RPMI8226 (cell line): Measurements from ENCODE around the gene LOX.
A peak's percentile ranks its signal among the peaks of the same experiment; 100 is the strongest.

Source experiments
- DNase-seq: peaks from one replicate; pipeline ENCODE4 v3.0.0-alpha.2; 2015

The LOX gene, protein sequence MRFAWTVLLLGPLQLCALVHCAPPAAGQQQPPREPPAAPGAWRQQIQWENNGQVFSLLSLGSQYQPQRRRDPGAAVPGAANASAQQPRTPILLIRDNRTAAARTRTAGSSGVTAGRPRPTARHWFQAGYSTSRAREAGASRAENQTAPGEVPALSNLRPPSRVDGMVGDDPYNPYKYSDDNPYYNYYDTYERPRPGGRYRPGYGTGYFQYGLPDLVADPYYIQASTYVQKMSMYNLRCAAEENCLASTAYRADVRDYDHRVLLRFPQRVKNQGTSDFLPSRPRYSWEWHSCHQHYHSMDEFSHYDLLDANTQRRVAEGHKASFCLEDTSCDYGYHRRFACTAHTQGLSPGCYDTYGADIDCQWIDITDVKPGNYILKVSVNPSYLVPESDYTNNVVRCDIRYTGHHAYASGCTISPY

DNA sequence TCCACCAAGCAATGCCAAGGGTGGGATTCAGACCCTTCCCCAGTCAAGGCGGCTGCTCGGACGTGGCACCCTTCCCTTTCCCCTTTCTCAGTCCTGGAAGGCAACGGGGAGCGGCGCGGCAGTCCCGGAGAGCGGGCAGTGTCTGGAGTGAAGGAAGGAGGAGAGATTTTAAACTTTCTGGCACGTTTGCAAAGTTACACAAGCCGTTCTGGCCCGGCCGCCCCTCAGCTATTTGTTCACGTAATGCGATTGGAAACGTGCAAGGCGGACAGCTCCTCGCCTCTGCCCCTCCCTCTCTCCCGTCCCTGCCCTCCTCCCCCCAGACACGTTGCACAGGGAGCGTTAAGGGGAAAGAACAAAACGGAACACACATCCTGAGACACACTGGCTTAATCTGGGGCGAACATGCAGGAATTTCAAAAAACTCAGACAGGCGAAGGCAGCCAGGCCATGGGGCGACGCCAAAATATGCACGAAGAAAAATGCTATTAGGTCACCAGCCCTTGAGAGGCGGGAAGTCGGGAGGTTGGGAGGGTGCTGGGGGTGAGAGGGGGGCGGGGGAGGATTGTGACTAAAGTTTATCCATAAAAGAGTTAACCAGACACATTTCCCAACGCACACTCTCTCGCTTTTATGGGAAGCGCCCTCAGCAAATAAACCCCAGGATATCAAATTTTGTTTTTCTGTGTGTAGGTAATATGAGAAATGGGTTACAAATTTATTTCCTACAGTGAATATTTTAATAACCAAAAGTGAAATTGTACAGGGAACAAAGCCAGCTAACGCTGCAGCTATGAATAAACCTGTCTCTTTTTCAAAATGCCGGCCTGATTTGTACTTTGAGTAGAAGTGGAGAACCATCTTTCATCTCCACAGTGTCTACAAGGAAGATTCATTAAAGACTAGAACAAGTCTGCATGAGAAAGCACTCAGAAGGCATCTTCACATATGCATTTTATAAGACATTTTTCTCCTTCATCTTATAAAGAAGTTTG is at the start of gene LOX:
LOX (minus strand) TSS at position 144 of the 995 bp plus-strand sequence. CDS start 274 bp downstream, outside the sequence.
- no peak for DNase-seq

DNA sequence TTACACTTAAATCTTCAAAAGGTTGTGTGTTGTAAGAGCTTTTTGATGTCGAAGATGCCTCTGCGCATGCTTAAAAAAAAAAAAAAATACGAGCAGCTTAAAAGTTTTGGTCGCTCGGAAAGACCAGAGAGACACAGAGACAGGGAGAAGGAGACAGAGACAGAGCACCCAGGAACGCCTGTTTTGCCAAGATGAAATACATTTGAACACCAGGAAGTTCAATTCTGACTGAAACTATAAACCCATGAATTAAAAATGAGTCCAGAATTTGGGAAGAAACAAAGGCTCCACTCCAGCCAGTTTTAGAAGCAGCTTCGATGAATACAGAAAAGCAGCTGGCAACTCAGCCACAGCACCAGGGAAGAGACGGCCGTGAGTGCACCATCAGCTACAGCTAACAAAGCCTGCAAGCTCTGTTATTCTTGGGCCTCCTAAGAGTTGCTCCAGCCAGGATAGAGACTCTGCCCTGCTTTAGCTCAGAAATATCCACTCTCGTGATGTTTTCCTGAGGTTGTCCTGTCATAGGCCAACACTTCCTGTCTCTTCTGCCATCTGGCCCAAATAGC is 48.8 kb upstream of the LOX start:
- DNase-seq: no peak

DNA sequence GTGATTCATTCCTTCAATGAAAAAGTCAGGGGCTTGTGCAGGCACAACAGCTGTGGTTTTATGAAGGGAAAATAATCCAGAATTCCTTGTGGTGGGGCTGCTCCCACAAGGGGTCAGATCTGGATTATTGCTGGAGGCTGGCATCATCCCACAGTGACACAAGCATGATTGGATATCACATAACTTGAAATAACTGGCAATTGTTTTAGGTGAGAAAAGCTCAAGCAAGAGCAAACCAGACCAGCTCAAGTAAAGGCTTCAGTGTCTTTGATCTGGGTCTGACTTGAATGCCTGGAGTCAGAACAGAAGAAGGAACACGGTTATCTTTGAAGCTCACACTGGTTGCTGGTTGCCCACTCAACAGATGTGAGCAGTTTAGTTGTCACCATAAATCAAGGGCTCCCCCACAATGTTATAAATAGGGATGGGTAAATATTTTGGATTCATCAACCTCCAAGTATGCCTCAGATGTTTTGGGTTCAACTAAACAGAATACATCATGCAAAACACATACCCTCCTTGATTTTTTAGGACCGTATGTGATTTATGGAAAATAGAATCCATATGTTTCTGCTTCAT is 48.2 kb upstream of the LOX start:
- no peak for DNase-seq

DNA sequence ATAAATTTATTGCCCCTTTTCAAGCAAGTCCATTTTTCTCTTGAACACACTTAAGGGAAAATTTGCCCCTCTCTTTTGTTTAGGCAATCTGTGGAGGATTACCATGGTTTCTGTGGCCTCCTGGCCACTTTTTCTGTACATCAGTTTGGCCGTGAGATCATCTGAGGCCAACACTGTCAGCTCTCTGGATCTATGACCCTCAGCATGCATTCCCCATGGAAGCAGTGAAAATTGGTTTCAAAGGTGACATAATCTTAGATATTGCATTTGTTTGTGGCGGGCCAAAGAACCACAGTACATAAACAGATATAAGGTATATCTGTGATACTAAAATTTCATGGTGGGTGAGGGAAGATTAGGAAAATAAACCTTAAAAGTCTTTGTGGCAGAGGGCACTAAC is 46.7 kb upstream of the LOX start:
- no peak for DNase-seq

DNA sequence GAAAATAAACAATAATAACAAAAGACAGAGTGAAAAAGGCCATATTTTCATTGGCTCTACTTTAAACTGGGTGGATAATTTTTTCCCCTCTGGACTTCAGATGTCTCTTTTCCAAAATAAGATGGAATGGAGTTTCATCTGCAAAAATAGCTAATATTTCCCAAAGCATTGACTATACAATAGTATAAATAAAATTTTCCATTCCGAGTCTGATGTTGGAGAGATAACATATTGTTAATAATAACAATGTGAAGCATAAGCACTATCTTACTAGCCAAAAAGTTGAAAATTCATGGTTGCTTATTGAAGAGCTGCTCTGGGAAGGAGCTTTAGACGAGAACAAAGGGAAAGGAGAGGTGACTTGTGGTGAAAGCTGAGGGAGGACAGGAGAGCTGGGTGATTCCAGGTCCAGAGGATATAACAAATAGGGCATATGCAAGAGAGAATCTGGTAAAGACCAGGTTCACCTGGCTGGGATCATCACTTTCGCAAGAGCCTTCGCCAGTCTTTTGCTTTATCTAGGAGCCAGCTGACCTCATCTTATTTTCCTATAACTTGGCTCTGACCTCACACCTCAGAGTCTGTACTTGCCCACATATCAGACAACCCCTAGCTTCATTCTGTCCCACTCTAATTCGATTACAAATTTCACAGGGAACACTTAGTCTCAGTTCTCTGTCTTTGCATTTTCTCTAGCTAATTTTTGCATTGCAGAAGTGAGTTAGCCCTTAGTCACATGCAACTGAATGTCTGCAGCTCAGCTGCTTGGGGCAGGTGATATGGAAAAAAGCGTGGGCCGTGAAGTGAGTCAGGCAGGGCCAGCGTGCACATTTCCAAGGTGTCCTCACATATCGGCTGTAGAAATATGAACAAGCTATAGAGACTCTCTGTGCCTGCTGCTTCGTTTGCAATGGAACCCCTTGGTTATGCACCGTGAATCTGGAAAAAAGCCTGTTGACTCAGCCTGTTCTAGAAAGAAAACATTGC is 43.7 kb upstream of the LOX start:
- DNase-seq: no peak

DNA sequence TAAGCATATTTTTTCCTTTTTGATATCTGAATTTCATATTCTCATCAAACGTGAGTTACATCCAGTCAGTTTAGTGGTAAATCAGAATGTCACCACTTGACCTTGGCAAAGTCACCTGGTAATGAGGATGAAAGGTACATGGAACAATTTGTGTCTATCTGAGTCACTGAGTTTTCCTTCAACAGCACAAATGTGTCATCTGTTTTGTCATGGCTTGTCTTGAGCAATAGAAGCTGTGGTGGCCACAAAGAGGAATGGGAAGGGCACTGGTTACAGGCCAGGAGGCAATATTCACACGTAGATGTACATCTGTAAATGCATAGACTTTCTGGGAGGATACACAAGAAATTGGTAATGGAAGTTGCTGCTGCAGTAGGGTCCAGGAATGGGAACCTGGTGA is 42.9 kb upstream of the LOX start:
- no peak for DNase-seq

DNA sequence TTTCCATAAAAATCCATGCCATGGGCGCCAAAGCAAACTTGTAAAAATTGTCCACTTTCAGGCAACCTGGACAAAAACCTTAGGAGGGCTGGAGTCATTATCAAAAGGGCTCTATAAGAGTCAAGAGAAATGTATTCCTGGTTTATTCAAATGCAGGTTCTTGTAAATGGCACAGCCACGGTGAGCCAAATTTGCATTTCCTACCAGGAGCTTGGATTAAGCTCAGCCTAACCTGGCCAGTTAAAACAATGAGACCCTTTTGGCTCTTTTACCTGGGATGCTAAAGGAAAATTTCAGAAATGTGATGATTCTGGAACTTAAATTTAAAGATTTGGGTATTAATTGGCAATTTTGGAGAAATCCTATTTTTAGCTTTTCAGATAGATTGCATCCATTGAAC is 42.4 kb upstream of the LOX start:
- no peak for DNase-seq

DNA sequence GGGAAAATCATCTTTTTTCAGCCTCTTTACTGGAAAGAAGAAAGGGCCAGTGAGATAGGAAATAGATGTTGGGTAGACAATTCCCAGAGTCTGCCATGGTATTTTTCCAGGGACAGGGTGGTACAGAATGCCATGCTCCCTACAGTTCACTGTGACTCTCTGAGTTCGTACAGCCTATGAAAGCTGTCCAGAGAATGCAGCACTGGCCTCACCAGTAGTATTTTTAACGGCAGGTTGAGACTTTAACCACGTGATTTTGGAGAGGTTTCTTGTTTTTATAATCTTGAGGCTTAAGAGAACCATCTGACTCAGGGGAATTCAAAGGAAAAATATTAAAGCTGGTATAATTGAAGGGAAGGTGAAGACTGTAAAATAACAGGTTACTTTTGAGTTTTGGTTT is 41.1 kb upstream of the LOX start:
- DNase-seq: no peak

DNA sequence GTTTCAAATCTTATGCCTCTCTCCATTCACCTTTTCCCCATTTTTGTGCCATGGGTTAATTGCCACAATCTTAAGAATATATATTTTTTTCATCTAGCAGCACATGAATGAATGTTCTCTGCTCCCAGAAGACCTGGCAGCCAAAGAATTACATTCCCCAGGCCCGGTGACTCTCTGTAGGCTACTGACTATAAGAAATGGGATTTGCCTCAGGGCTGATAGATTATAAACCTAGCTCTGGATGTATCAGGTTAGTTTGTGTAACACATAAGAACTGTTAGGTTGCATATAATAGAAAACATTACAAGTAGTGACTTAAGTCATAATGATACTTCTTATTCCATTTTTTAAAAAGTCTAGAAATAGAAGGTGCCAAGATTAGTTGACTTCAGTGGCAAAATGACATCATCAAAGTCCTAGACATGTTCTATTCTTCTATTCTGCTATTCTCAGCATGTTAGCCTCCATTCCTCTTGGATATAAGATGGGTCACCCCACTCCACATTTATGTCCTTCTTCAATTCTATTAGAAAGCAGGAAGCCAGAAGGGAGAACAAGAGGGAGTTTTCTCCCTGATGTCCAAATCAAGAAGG is 40.4 kb upstream of the LOX start:
- no peak for DNase-seq

DNA sequence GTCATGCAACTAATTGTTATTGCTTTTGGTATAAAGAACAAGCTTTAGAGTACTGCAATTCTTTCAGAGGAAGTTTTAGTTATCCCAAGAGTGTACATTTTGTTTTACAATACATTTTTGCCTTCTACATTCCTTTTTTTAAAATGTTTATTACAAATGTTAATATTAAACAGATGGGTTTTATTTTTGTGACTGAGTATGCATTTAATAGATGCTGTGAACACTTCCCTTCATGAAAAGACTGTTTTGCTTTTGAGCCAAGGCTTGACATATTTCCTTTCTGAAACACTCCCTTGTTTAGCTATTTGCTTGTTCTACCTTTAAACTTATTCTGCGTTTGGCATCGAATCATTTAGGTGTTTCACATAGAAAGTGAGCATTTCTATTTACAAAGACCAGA is 36.4 kb upstream of the LOX start:
- DNase-seq: no peak

DNA sequence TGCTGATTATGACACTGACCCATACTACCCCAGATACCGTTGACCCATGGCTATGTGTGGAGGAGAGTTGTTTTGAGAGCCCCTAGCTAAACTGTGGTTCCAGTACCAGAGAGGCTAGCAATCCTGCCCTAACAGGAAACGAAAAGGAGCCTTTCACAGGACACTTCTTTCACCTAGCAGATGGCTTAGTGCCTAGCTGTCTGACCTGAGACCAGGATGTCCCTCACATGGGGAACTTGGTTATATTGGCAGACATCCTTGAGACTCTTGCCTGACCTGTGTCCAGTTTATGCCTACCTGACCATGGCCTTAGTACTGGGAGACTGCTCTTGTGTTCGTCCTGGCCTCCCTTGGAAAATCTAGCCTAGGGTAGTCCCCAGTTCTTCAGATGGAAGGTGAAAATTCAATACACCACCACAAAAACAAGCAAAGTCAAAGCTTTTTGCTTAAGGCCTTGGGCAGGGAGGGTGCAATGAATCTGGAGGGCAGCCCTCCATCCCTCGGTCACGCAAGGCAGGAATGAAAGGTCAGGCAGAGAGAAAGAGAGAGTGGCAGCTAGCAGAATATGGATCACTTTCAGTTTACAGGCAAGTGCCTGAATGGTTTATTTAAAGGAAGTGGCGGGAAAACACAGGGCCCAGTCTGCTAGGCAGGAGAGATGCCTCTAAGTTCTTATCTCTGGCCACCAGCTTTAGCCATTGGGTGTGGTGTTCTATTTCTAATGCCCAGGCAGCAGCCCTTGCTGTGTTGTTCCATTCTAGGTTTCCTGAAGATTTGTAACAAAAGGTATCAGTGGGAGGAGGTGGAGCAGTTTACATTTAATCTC is 34.9 kb upstream of the LOX start:
- peak; percentile 18 for DNase-seq

DNA sequence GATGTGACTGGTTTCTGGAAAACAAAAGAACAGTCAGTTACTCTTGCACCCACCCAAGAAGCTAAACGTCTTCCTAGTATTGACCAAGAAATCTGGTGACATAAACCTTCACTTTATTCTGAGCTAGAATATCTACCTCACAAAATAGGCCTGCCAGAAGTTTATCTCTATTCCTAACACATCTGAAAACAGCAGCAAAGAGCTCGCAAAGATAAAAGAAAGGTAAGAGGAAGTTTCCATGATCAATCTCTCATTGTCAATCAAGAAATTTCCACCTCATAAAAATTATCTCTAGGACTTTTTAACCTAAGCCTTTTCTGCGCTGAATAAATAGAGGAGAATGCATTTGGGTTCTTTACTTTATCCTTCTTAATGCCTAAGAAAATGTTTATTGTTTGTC is 34.0 kb upstream of the LOX start:
- DNase-seq: no peak

DNA sequence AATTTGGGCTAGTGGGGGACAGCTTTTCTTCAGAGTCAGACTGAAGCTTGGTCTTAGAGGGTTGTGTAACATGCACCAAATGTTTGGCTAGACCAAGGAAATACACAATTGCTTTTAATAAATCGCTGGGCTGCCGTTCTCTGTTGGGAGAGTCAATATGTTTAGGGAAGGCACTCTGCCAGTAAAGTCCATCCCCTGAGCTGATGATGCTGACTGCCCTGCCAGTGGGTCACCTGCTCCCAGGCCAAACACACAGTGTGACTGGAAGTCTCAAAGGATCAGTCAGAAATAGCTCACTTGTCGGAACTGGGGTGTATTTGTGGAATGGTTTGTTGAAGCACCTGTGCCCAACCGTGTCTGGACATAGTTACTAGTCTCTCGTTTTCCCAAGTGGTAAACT is 33.4 kb upstream of the LOX start:
- DNase-seq: no peak

DNA sequence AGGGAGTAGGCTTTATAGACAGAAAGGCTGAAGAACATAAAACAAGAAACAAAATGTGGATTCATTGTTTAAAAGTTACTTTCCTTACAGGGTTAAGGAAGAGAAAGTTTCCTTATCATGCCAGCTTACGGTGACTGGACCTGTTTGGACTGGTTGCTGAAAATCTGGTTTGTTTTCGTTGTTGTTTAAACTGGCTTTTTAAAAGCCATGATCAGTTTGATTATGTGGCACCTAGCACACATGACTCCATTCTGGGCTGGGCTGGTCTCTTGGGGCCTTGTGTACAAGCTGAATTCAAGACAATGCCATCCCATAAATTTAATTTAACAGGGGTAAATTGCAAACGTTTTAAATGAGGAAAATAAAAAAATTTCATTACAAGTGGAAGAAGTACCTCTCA is 32.9 kb upstream of the LOX start:
- no peak for DNase-seq

DNA sequence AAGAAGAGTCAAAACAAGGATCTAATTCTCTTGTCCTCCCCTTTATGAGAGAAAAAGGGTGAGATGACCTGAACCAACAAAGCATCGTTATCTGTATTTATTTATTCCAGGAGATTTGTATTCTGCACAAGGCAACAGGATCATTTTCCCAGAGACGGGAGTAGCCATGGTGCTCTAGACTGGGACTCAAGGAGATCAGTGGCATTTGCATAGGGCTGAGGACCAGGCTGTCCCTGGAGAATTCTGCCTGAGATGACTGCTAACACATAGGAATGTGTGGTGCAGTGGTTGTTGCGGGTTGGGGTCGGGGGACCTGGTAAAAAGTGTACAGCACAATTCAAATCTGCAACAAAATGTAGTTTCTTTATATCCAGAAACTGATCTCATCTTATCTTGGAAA is 29.0 kb upstream of the LOX start:
- DNase-seq: no peak

DNA sequence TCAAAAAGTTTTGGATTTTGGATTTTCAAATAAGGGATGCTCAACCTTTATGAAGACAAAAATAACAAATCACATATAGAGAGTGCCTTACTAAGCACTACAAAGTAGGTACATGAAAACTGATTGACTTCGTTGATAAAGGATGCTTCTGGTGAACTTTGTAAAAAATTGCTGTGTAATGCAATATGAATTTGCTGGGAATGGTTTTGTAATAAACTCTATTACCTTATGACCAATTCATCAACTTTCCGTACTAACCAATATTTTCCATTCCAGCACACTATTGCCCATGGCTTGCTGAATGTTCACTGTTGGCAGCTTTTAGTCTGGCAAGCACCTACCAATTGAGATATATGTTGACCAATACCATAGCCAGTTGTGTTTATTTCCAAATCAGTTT is 27.9 kb upstream of the LOX start:
- no peak for DNase-seq

DNA sequence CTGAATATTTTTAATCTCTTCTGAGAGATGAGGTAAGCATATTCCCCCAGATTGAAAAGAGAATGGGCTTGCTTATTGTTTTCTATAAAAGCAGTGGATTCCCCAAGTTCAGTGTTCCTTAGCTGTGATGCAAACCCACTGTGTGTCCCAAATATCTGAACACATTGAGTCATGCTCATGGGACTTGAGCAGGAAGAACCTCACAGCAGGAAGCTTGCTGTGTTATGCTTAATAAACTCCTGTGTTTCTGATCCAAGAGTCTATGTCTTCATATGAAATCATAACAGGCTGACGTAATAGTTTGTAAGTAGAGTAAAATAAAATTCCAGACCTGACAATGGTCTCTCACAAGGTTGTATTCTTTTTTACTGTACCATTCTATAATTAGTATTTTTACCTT is 24.8 kb upstream of the LOX start:
- no peak for DNase-seq

DNA sequence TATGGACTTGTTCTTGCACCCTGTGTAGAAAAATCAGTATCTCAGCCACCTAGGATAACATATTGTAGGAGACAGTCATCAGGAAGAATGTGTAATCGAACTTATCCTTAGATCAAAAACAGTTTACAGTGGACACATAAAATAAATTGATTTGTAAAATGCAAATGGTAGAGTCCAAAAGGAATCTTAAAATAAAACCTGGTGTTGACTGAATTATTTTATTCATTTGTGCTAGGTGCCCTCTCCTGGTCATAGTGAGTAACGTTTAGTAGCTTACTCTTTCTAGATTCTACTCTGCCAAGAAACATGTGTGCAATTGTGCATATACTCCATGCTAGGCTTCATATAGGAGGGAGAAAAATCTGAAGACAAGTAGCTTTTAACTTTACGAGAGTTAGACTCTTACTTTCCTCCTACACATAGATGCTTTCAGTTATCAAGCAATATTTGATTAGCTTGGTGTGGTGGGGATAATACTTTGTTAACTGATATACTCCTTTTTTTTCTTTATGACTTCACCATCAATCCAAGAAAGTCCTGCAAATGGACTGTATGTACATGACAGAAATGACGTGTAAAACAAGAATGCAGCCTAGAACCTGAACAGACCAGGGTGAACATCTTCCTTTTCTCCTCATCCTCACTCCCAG is 23.7 kb upstream of the LOX start:
- DNase-seq: peak; percentile 57

DNA sequence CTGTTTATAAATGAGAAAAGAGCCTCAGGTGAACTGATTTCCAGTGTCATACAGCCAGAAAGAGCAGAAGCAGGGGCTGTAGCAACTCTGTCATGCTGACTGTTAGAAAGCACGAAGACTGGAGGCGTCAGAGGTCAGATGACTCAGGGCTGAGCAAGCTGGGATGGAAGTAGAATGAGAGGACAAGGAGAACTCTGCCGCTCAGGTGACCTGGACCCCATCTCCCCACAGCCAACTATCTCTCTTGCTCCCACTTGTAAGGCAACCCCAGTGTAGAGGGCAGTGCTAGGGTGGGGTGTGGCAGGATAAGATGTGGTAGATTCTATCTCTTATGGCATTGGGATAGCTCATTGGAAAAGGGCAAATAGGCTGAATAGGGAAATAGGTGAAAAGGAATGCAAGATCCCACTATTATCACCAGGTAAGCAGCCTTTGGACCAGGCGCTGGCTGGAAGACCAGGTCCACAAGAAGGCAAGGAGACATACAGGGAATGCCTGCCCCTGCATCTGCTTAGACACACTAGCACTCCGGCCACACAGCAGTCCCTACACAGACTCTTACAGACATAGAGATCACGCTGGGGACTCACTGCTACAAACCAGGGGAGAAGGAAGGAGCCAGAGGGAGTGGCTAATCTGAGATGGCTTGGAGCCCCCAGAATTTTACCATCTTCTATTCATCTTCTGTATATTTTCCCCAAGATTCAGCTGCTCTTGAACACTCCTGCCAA is 21.2 kb upstream of the LOX start:
- no peak for DNase-seq
